ENCODE data around the gene RFC3.

Gene RFC3

DNA sequence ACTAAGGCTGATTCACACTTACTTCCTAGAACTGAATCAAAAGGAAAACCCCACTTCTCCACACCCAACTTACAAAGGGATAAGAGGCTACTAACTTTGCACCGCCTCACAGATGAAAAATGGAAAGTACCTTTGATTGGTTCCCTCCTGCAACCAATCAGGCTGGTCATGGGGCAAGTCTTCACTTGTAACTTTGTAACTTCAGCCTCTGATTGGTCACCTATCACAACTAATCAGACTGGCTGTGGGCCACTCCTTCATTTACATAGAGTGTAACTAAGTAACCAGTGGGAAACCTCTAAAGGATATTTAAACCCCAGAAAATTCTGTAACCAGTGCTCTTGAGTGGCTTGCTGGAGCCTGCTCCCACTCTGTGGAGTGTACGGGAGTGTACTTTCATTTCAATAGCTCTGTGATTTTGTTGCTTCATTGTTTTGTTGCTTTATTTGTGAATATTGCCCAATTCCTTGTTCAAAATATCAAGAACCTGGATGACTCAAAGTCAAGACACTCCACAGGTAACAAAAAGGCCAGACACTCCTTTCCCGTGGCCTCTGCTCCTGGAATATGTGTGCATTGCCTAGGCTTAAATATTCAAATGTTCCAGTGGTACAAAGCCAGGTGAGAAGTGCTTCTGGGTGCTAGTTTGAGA, 50.5 kb downstream of the RFC3 start:
- DNase-seq: no peak

DNA sequence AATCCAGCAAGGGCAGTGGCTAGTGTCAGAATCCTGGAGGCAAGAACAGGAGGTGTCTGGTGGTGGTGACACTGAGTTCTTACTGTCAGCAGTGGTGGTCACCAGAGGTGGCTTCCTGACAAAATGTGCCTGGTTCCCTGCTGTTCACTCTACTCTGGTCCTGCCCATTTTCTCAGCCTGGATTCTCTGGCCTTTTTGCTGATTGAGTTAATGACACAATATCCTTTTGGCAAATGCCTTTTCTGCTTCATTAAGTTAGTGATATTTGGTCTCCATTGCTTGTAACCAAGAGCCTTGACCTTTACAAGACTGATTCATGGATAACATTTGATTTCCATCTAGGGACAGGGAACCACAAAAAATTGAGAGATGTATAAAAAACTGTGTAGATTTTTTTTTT, 51.1 kb downstream of the RFC3 start:
- no peak for DNase-seq

DNA sequence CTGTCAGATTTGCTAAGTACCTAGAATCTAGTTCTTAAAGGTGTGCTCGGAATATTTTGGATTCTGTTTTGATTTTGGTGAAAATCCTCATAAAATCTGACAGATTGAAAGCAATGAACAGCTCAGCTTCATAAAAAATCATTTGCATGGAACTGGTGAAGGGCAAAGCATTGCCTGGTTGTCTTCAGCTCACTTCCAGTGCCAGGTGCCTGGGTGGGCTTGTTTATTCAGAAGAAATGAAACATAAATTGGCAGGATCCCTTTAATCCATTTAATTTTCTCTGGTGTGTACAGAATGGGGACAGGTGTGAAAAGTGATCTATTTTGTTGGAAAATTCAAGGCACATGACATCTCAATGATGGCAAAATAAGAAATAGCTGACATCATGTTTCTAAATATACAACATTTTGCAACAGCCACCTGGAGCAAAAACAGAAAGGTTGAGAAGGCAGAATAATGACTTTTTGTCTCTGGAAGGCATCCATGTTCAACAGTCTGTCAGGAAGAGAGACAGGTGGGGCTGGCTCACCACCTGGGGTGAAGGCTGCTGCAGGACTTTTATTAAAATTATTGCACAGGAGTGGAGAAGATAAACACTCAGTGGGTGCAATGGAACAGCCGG, 52.2 kb downstream of the RFC3 start:
- no peak for DNase-seq

DNA sequence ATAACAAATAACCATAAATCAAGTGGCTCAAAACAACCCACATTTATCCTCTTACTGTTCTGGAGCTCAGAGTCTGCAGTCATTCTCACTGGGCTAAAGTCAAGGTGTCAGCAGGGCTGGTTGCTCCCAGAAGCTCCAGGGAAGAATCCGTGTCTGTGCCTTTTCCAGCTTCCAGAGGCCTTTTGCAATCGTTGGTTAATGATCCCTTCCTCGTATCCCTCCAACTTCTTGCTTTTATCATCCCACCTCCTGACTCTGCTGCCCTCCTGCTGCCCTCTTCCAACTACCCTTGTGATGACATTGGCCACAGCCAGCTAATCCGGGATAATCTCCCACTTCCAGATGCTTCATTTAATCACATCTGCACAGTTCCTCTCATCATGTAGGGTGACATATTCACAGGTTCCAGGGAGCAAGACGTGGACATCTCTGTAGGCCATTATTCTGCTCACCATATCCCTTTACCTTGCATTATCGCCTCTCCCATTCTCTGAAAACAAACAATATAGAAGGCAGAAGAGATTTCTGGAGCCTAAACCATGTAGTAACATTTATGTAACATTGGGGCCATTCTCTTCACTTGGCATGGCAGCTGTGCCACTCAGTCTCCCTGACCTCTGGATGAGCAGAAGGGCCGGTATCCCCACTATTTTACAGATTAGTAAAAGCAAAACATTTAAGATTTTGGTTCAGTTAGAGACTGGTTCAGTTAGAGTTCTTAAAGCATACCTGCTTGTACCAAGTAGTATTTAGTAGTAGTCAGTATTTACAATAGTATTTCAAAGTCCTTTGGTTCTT, 53.5 kb downstream of the RFC3 start:
- DNase-seq: no peak

DNA sequence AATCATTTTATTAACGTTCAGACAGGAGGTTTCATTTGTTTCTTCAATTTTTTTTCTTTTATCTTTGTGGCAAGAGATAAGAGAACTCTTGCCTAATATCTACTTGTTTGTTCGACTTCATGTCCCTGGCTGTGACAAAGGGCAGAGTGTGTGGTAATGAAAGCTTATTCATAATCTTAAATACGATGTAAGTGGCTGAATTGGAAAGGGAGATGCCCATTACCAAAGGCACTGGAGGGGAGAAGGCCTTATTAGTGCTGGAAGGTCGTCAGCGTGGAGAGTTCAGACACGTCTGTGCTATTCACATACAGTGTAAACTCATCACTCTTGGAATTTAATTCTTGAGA, 54.0 kb downstream of the RFC3 start:
- DNase-seq: no peak

DNA sequence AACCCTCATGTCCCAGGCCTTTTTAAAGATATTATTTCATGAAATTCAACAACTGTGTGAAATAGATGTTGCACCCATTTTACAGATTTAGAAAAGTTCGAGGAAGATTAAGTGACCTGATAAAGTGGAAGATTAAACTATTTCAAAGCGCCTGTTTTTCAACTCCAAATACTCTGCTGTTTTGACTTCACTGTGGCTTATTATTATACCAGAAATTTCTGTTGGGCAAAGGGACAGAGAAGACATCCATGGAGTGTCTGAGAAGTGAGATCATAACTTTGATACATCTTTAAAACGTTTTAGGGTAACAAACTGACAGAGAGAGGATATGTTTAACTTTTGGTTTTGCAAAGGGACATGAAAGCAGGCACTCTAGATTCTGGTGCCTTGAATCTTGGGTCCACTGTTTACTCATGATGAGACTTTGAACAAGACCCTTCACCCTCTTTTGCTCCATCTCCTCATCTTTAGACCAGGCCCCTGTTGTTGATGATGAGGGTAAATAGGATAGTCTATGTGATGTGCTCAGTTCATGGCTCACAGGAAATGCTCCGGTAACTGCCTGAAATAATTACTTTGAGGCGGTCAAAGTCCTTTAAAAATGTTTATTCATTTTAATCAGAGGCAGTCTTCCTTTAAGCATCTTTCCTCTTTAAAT, 55.4 kb downstream of the RFC3 start:
- no peak for DNase-seq

DNA sequence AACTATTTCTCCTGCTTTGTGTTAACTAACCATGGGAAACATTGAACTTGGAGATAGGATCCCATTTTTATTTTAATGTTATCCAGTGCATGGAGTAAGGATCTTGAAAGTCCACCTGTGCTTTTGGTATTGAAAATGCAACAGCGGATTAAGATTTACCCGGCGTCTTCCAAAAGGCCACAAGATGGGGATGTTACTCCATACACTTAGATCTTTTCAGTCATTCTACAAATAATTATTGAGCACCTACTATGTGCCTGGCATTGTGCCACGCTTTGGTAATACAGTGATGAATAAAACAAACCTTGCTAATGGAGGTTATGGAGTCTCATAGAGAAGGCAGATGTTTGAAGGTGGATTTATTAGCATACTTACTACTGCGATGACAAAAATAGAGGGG, 56.9 kb downstream of the RFC3 start:
- no peak for DNase-seq

DNA sequence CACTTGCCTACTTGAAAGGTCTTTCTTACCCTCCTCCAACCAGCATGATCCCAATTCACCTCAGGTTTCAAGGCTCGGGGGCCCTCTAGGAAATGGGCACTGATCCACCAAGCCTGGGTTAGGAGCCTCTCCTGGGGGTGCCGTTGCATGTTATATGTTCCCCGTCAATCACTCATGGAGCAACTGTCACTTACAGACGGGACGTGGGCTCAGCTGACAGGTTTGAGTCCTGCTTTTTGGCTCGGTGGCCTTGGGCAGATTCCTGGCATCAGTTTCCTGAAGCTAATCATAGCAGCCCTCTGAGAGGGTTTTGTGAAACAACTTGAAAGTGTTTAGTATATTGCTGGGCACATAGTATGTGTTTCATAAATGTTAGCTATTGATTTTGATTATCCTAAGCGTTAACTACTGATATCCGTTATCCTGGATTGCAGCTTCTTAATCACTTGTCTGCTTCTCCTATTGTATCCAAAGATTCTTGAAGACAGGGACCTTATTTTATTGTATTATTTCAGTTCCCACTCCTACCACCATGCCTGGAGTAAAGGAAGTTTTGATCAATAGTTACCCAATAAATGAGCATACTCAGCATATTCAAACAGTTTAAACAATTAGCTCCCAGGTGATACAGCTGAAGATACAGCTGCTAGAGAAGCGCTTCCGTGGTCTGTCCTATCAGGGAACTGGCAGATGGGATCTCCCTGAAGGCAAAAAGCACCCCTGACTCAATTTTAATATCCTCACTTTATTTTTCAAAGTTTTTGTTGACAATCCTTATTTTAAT, 57.9 kb downstream of the RFC3 start:
- DNase-seq: no peak

DNA sequence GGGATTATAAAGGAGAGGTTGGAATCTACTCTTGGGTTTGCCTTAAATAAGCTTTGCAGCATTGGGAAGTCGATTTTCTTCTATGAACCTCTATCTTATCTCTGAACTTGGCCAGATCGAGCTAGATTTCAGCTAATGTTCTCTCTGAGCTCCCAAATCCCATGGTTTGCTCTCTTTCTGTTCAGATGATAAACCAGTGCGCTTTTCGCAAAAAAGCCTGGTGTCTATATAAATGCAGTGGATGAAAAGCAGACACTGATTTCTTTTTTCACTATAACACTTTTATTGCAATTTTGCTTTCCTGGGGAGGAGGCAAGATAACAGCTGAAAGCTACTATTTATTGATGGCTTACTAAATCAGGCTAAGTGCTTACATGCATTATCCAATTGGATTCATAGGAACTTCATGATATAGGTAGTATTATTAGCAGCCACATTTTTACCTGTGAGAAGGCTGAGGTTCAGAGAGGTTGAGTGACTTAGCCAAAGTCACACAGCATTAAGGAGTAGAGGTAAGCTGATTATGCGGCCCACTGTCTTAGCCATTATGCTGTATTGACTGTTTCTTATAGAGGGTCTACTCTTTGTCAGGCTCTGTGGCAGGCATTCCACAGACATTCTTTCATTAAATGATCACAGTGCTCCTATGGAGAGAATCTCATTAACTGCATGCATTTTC, 58.9 kb downstream of the RFC3 start:
- no peak for DNase-seq

DNA sequence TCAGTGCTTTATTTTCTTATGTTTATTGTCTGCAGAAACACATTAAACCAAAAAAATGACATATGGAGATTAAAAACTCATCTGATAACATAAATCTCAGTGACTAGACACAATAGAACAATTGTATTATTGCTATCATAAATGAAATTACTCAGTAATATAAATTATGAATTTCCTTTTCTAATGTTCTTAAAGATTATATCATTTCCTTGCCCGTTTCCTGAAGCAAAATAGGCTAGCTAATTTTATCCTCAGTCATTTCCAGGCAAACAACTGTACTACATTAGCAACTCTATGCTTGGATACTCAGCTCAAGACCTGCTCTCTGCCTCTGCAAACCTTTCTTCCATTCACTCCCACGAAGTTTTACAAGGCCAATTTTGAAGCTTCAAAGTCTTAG, 61.2 kb downstream of the RFC3 start:
- no peak for DNase-seq

DNA sequence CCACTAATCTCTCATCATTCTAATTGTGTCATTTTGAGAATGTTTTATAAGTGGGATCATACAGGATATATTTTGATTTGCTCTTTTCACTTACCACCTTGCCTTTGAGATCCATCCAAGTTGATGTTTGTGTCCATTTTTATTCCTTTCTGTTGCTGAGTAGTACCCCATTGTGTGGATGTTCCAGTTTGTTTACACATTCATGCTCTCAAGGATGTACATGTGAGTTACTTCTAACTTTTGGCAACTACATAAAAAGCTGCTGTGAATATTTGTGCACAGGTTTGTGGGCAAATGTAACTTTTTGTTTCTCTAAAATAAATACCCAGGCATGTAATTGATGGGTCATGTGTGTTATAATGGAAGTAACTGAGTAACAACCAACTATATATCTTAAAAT, 64.9 kb downstream of the RFC3 start:
- no peak for DNase-seq

DNA sequence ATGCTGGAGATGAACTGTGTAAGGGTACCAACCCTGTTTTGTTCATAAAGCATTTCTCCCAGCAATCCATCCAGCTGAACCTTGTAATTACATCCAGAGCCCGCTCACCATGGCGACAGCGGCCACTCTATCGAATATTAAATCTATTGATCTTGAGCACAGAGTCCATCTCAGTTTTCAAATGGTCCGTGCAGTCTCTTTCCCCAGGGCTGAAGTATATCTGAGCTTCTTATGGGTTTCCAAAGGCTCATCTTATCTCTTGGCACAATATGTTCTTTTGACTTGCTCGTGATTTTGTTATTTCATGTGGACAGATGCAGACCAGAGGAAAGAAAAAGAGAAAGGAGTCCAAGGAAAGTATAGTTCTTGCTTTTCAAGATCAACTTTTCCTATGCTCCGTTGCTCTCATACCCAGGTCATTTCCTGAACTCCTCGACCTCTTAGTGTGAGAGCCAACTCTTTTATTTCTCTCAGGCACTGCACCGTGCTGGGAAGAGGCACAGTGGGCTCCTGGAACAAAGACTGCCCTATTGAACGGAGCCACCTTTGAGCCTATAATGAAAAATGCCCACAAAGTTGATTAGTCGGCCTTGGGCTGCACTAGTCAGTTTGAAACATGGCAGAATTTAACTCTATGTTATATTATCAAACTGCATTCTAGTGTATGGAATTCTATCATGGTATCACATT, 66.7 kb downstream of the RFC3 start:
- no peak for DNase-seq

Measured in activated gamma-delta T cell treated with Interleukin-2 at 50 U/mL for 16 hours (primary cell).